ENCODE measurements around the gene PI3.

The PI3 gene

DNA sequence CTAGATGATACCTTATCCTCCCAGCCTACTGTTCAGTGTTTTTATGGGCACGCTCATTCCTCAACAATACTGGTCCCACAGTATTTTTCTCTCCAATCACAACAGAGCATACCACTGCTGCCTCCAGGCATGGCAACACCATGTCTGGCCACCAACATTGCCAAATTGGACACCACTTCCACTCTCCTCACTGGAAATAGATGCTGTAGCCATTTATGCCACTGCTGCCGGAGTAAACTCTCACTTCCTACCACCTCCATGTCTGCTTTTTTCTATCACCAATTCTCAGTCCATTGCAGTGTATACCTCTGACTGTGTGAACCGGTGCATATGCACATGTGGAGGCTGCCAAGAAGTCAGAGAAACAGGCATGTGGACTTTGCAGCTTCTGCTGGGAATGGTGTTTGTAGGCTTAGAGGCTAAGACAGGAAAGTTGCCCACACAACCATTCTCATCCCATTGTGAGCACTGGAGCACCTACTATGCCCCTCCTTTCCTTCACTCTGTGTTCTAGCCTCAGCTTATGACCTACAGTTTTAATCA lies 14.4 kb downstream of the PI3 start:
- no peak for DNase-seq

- no peak for DNase-seq
Measured at GRCh38 chr20:45189861-45190260, 15.2 kb downstream of the PI3 start.

DNA sequence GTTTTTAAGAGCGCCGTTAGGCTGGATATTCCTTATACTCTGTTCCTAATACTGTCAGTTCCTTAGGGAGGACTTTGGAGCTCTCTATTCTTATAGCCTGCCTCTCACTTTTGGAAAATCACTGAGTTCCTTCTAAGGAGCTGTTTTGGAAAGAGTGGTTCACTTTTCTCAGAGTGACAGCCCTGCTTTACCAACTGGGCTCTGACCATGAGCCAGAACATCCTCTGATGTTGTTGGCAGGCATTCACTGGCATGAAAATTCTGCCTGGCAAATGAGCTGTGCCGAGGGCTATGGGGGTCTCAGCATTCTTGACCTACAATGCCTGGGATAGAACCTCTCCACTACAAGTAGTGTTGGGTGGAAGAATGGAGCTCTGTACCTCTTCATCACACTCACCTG lies 17.2 kb downstream of the PI3 start:
- DNase-seq, result no peak

GRCh38 chr20:45193331-45193730 lies 18.6 kb downstream of the PI3 start:
- DNase-seq, result no peak

DNA sequence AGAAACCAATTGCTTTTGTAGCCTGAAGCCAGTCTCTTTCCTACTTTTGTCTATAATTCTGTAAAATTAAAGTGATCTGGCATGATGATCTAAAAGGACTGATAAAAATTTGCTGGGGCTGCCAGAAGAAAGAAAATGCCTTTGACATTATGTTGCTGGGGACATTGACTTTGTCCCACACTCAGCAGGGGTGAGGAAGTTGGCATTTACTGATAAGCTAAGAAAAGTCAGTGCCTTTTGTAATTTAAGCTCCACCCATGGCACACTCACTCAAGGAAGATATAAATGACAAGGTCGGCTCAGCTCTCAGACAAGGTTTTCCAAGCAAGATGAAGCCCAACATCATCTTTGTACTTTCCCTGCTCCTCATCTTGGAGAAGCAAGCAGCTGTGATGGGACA lies 32.0 kb downstream of the PI3 start, which contains the start of gene SEMG1:
Gene SEMG1, plus strand, starts transcription at position 309 of the 400 bp plus-strand sequence. Its CDS starts 21 bp downstream, at position 330.
- DNase-seq, result no peak

GRCh38 chr20:45209924-45210323 lies 35.2 kb downstream of the PI3 start:
- DNase-seq, result no peak

DNA sequence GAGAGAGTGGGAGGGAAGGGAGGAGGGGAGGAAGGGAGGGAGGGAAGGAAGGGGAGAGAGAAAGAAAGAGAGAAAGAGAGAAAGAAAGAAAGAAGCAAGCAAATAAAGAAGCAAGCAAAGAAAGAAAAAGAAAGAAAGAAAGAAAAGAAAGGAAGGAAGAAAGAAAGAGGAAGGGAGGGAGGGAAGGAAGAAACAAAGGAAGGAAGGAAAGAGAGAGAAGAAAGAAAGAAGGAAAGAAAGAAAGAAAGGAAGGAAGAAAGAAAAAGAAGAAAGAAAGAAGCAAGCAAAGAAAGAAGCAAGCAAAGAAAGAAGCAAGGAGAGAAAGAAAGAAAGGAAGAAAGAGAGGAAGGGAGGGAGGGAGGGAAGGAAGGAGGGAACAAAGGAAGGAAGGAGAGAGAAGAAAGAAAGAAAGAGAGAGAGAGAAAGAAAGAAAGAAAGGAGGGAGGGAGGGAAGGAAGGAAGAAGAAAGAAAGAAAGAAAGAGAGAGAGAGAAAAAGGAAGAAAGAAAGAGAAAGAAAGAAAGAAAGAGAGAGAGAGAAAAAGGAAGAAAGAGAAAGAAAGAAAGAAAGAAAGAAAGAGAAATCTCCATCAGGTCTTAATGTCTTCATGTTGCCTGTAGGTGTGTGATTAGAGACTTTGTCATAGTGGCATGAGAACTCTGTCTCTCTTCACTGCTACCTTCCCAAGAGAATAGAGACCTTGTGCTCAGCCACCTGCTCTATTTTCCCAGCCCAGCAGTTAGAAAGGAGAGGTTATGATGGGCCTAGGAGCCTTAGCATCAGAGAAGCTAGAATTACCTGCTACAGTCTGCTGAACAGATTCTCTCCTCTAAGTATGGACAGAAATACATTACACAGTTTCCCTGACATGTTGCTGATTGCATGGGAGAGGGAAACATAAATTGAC lies 37.1 kb downstream of the PI3 start:
- DNase-seq, result no peak

- DNase-seq, result no peak
Measured at GRCh38 chr20:45212836-45213235, 38.1 kb downstream of the PI3 start.

GRCh38 chr20:45218124-45218523 lies 43.4 kb downstream of the PI3 start:
- DNase-seq, result no peak

GRCh38 chr20:45218636-45219035 lies 43.9 kb downstream of the PI3 start:
- DNase-seq, result no peak

DNA sequence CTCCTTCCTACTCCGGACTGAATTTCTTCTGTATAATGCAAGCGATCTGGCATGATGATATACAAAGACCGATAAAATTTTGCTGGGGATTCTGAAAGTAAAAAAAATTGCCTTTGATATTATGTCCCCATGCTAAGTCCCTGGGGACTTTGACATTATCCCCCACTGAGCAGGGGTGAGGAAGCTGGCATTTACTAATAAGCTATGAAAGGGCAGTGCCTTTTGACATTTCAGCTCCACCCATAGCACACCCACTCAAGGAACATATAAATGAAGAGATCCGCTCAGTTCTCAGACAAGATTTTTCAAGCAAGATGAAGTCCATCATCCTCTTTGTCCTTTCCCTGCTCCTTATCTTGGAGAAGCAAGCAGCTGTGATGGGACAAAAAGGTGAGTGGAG lies 46.4 kb downstream of the PI3 start, which contains the start of gene SEMG2:
Gene SEMG2, plus strand, starts transcription at position 298 of the 400 bp plus-strand sequence. Its CDS starts 17 bp downstream, at position 315.
- no peak for DNase-seq

- no peak for DNase-seq
Measured at GRCh38 chr20:45223136-45223535, 48.4 kb downstream of the PI3 start.
